Bone marrow (tissue), 2 donors: ENCODE data around the gene FBRSL1.
"Not testable (repeated sequence)": the region's sequence is repeated elsewhere in the genome, so short reads cannot be mapped to it uniquely, and the experiment has no call there.

Source experiments
- DNase-seq, 2 donors: peaks; one replicate each; lab custom pipeline; 2025; lab: John Stamatoyannopoulos, UW

The FBRSL1 gene

GRCh38 chr12:132471011-132471857 is 18.7 kb upstream of the FBRSL1 start:
- DNase-seq = peak in 1 of 2 donors; percentile 90

GRCh38 chr12:132471858-132472255 is 18.1 kb upstream of the FBRSL1 start:
- no peak for DNase-seq

GRCh38 chr12:132472386-132472785 is 17.6 kb upstream of the FBRSL1 start:
- DNase-seq = no peak

- DNase-seq = no peak
Observed at GRCh38 chr12:132474237-132474741, 15.7 kb upstream of the FBRSL1 start.

- not testable (repeated sequence) for DNase-seq
Observed at GRCh38 chr12:132474799-132475303, 15.1 kb upstream of the FBRSL1 start.

GRCh38 chr12:132475304-132476037 is 14.5 kb upstream of the FBRSL1 start:
- no peak for DNase-seq

- DNase-seq = no peak
Observed at GRCh38 chr12:132476038-132476414, 13.9 kb upstream of the FBRSL1 start.

GRCh38 chr12:132476421-132476820 is 13.5 kb upstream of the FBRSL1 start:
- DNase-seq = no peak

- DNase-seq = no peak
Observed at GRCh38 chr12:132477017-132477702, 12.8 kb upstream of the FBRSL1 start.

GRCh38 chr12:132477703-132478432 is 12.1 kb upstream of the FBRSL1 start:
- no peak for DNase-seq

- DNase-seq = no peak
Observed at GRCh38 chr12:132478433-132478803, 11.5 kb upstream of the FBRSL1 start.

- no peak for DNase-seq
Observed at GRCh38 chr12:132478845-132479244, 11.1 kb upstream of the FBRSL1 start.

- DNase-seq = no peak
Observed at GRCh38 chr12:132479291-132479690, 10.7 kb upstream of the FBRSL1 start.

- no peak for DNase-seq
Observed at GRCh38 chr12:132479938-132480622, 9.9 kb upstream of the FBRSL1 start.

GRCh38 chr12:132480623-132481132 is 9.3 kb upstream of the FBRSL1 start:
- DNase-seq = no peak

GRCh38 chr12:132481345-132481744 is 8.6 kb upstream of the FBRSL1 start:
- no peak for DNase-seq

- DNase-seq = peak in 1 of 2 donors; percentile 43
Observed at GRCh38 chr12:132481771-132482745, 7.9 kb upstream of the FBRSL1 start.

GRCh38 chr12:132482771-132483170 is 7.2 kb upstream of the FBRSL1 start:
- no peak for DNase-seq

GRCh38 chr12:132483208-132483607 is 6.7 kb upstream of the FBRSL1 start:
- DNase-seq = no peak

- DNase-seq = no peak
Observed at GRCh38 chr12:132483612-132484011, 6.3 kb upstream of the FBRSL1 start.
